ENCODE results near the gene FLT1. TPM values are rescaled to one million over a fixed set of nuclear protein-coding genes. Genes with fewer than 3 reads are reported as not detected.
A peak's percentile ranks its signal among the peaks of the same experiment; 100 is the strongest.

FLT1 gene
- total RNA-seq, 6 experiments from 2014 or later: 80.5 to 118 (median 91.0) TPM

- H3K4me3 Mint-ChIP-seq: no peak overlapping the region
These were observed 27.9 kb downstream of the FLT1 start for GRCh38 chr13:28467034-28467433.

GRCh38 chr13:28466151-28466550, 28.8 kb downstream of the FLT1 start:
- Mint-ChIP-seq H3K27me3 (ENCODE audit: insufficient read depth) (no peaks in the 10 kb centered on the region), H3K9me3 (no peaks in the 10 kb centered on the region), H3K4me3 (no peak overlapping the region), H3K27ac (no peak overlapping the region), H3K4me1 (ENCODE audit: low read depth) (peaks cover 42% of the 10 kb centered on the region), H3K36me3 (ENCODE audit: low read depth) (peaks cover 43% of the 10 kb centered on the region)
- no peak for TF ChIP-seq CTCF (IDR thresholded peaks at IDR 0.05)
- no peak for DNase-seq

More at GRCh38 chr13:28467034-28467433, 27.9 kb downstream of the FLT1 start:
- no peaks in the 10 kb centered on the region for H3K9me3 Mint-ChIP-seq
- peaks cover 49% of the 10 kb centered on the region for H3K36me3 Mint-ChIP-seq (ENCODE audit: low read depth)
- H3K27ac Mint-ChIP-seq: no peak overlapping the region
- no peak for TF ChIP-seq CTCF (IDR thresholded peaks at IDR 0.05)
- peaks cover 49% of the 10 kb centered on the region for H3K4me1 Mint-ChIP-seq (ENCODE audit: low read depth)
- H3K27me3 Mint-ChIP-seq (ENCODE audit: insufficient read depth): no peaks in the 10 kb centered on the region
- DNase-seq: no peak

GRCh38 chr13:28464861-28465460, 30.0 kb downstream of the FLT1 start:
- Mint-ChIP-seq H3K4me1 (ENCODE audit: low read depth) (peaks cover 42% of the 10 kb centered on the region), H3K36me3 (ENCODE audit: low read depth) (peaks cover 45% of the 10 kb centered on the region), H3K9me3 (no peaks in the 10 kb centered on the region)

GRCh38 chr13:28463481-28463880, 31.4 kb downstream of the FLT1 start:
- no peak for TF ChIP-seq CTCF (IDR thresholded peaks at IDR 0.05)
- Mint-ChIP-seq H3K4me1 (ENCODE audit: low read depth) (peaks cover 42% of the 10 kb centered on the region), H3K27me3 (ENCODE audit: insufficient read depth) (no peaks in the 10 kb centered on the region), H3K27ac (peak overlapping the region; percentile 3; the same call in 1 of the 2 replicates), H3K9me3 (no peaks in the 10 kb centered on the region), H3K36me3 (ENCODE audit: low read depth) (peaks cover 51% of the 10 kb centered on the region), H3K4me3 (no peak overlapping the region)
- DNase-seq: no peak

More at GRCh38 chr13:28464861-28465460, 30.0 kb downstream of the FLT1 start:
- peak overlapping the region; percentile 34; the same call in 1 of the 2 replicates for H3K27ac Mint-ChIP-seq
- H3K27me3 Mint-ChIP-seq (ENCODE audit: insufficient read depth): no peaks in the 10 kb centered on the region
- DNase-seq: no peak
- TF ChIP-seq CTCF (IDR thresholded peaks at IDR 0.05): no peak
- no peak overlapping the region for H3K4me3 Mint-ChIP-seq

- no peak overlapping the region for H3K4me3 Mint-ChIP-seq
- peaks cover 45% of the 10 kb centered on the region for H3K36me3 Mint-ChIP-seq (ENCODE audit: low read depth)
- no peak for TF ChIP-seq CTCF (IDR thresholded peaks at IDR 0.05)
- H3K27ac Mint-ChIP-seq: no peak overlapping the region
- no peak for DNase-seq
- H3K4me1 Mint-ChIP-seq (ENCODE audit: low read depth): peaks cover 24% of the 10 kb centered on the region
- H3K9me3 Mint-ChIP-seq: no peaks in the 10 kb centered on the region
- H3K27me3 Mint-ChIP-seq (ENCODE audit: insufficient read depth): no peaks in the 10 kb centered on the region
These were observed 35.0 kb downstream of the FLT1 start for GRCh38 chr13:28459911-28460310.
